Measurements from ENCODE around the gene PHACTR2. TPM values are rescaled to one million over a fixed set of nuclear protein-coding genes. Genes with fewer than 3 reads are reported as not detected.
A peak's percentile ranks its signal among the peaks of the same experiment; 100 is the strongest.
"Not testable (repeated sequence)": the region's sequence is repeated elsewhere in the genome, so short reads cannot be mapped to it uniquely, and the experiment has no call there.

The PHACTR2 gene
- total and polyA plus RNA-seq, 4 experiments from 2014 or later: 13.1 to 61.3 (median 45.4) TPM

- H3K4me3 ChIP-seq (ENCODE audit: low read length in 2 of 2); H3K9me3 Mint-ChIP-seq; H3K9me3 ChIP-seq (ENCODE audit: control insufficient read depth in 1 of 2, low read length in 2 of 2); DNase-seq; H3K4me3 Mint-ChIP-seq; H3K4me1 ChIP-seq (ENCODE audit: insufficient read depth, low read length); CTCF ChIA-PET (ENCODE audit: partially characterized antibody); H3K27ac Mint-ChIP-seq; H3K27me3 Mint-ChIP-seq; H3K27me3 ChIP-seq (ENCODE audit: insufficient read depth, low read length); H3K36me3 ChIP-seq (ENCODE audit: insufficient read depth, low read length); POLR2A ChIA-PET (ENCODE audit: partially characterized antibody); intact Hi-C loops (cut with micrococcal nuclease); H3K27ac ChIP-seq (ENCODE audit: low read depth, low read length): not testable (repeated sequence)
- Mint-ChIP-seq H3K4me1 (peaks cover 4 to 16% (median 6%) of the 10 kb centered on the region in 4 donors), H3K36me3 (peaks cover 20 to 26% of the 10 kb centered on the region in 2 donors)
Measured at GRCh38 chr6:143868808-143869207, 191.0 kb downstream of the PHACTR2 start.

GRCh38 chr6:143871202-143871730 is 193.5 kb downstream of the PHACTR2 start:
- H3K27ac ChIP-seq (ENCODE audit: low read depth, low read length); POLR2A ChIA-PET (ENCODE audit: partially characterized antibody); H3K4me1 ChIP-seq (ENCODE audit: insufficient read depth, low read length); DNase-seq; H3K27ac Mint-ChIP-seq; H3K4me3 ChIP-seq (ENCODE audit: low read length in 2 of 2); H3K27me3 ChIP-seq (ENCODE audit: insufficient read depth, low read length); intact Hi-C loops (cut with micrococcal nuclease); H3K9me3 ChIP-seq (ENCODE audit: control insufficient read depth in 1 of 2, low read length in 2 of 2); H3K4me3 Mint-ChIP-seq; H3K36me3 ChIP-seq (ENCODE audit: insufficient read depth, low read length); CTCF ChIA-PET (ENCODE audit: partially characterized antibody); H3K27me3 Mint-ChIP-seq: not testable (repeated sequence)
- peaks cover 2 to 16% (median 8%) of the 10 kb centered on the region in 8 donors for H3K9me3 Mint-ChIP-seq
- H3K4me1 Mint-ChIP-seq: peaks cover 4 to 16% (median 6%) of the 10 kb centered on the region in 4 donors
- H3K36me3 Mint-ChIP-seq: peaks cover 5 to 21% of the 10 kb centered on the region in 2 donors

- ChIA-PET CTCF (ENCODE audit: partially characterized antibody) (no interaction called here), POLR2A (ENCODE audit: partially characterized antibody) (no interaction called here)
- peak overlapping the region in 2 of 8 donors; percentile 15 to 60 for H3K4me3 Mint-ChIP-seq
- Histone ChIP-seq H3K36me3 (ENCODE audit: insufficient read depth, low read length) (no peaks in the 10 kb centered on the region), H3K9me3 (ENCODE audit: control insufficient read depth in 1 of 2, low read length in 2 of 2) (no peaks in the 10 kb centered on the region), H3K27ac (ENCODE audit: low read depth, low read length) (no peak overlapping the region), H3K4me1 (ENCODE audit: insufficient read depth, low read length) (peaks cover 4% of the 10 kb centered on the region), H3K27me3 (ENCODE audit: insufficient read depth, low read length) (no peaks in the 10 kb centered on the region), H3K4me3 (ENCODE audit: low read length in 2 of 2) (no peak overlapping the region)
- intact Hi-C loops (cut with micrococcal nuclease): no loop called here
- no peak for DNase-seq
- H3K4me1 Mint-ChIP-seq: peaks cover 4 to 16% (median 6%) of the 10 kb centered on the region in 4 donors
- H3K27me3 Mint-ChIP-seq: no peaks in the 10 kb centered on the region
- H3K9me3 Mint-ChIP-seq: peaks cover 2 to 18% (median 8%) of the 10 kb centered on the region in 8 donors
- peak overlapping the region in 3 of 7 donors; percentile 49 to 86 (median 73) for H3K27ac Mint-ChIP-seq
- peaks cover 2 to 20% of the 10 kb centered on the region in 2 donors for H3K36me3 Mint-ChIP-seq
Measured at GRCh38 chr6:143872201-143872600, 194.4 kb downstream of the PHACTR2 start.

GRCh38 chr6:143873600-143873999 is 195.8 kb downstream of the PHACTR2 start:
- H3K27ac Mint-ChIP-seq; CTCF ChIA-PET (ENCODE audit: partially characterized antibody); H3K4me3 Mint-ChIP-seq: not testable (repeated sequence)

GRCh38 chr6:143874503-143874902 is 196.7 kb downstream of the PHACTR2 start:
- POLR2A ChIA-PET (ENCODE audit: partially characterized antibody); H3K27ac Mint-ChIP-seq; CTCF ChIA-PET (ENCODE audit: partially characterized antibody): not testable (repeated sequence)

More at GRCh38 chr6:143873600-143873999, 195.8 kb downstream of the PHACTR2 start:
- H3K4me3 ChIP-seq (ENCODE audit: low read length in 2 of 2); H3K36me3 ChIP-seq (ENCODE audit: insufficient read depth, low read length); DNase-seq; H3K27me3 Mint-ChIP-seq; POLR2A ChIA-PET (ENCODE audit: partially characterized antibody); H3K9me3 ChIP-seq (ENCODE audit: control insufficient read depth in 1 of 2, low read length in 2 of 2); H3K4me1 ChIP-seq (ENCODE audit: insufficient read depth, low read length); H3K27ac ChIP-seq (ENCODE audit: low read depth, low read length); H3K27me3 ChIP-seq (ENCODE audit: insufficient read depth, low read length); intact Hi-C loops (cut with micrococcal nuclease): not testable (repeated sequence)
- Mint-ChIP-seq H3K4me1 (peaks cover 4 to 16% (median 6%) of the 10 kb centered on the region in 4 donors), H3K36me3 (peaks cover 5 to 13% of the 10 kb centered on the region in 2 donors), H3K9me3 (peaks cover 2 to 16% (median 7%) of the 10 kb centered on the region in 8 donors)

GRCh38 chr6:143877584-143878271 is 200.0 kb downstream of the PHACTR2 start:
- intact Hi-C loops (cut with micrococcal nuclease): no loop called here
- H3K27ac ChIP-seq (ENCODE audit: low read depth, low read length): no peak overlapping the region
- ChIA-PET CTCF (ENCODE audit: partially characterized antibody) (interaction anchor here (0.6 kb wide), 1 partner anchor 330 kb away, joined by 4 read pairs; no protein-coding TSS in a partner anchor), POLR2A (ENCODE audit: partially characterized antibody) (no interaction called here)
- H3K36me3 ChIP-seq (ENCODE audit: insufficient read depth, low read length): no peaks in the 10 kb centered on the region
- peaks cover 2 to 16% (median 7%) of the 10 kb centered on the region in 8 donors for H3K9me3 Mint-ChIP-seq
- H3K36me3 Mint-ChIP-seq: peaks cover 5 to 13% of the 10 kb centered on the region in 2 donors
- no peaks in the 10 kb centered on the region for H3K27me3 ChIP-seq (ENCODE audit: insufficient read depth, low read length)
- no peak overlapping the region for H3K4me3 Mint-ChIP-seq
- no peak overlapping the region for H3K4me3 ChIP-seq (ENCODE audit: low read length in 2 of 2)
- no peaks in the 10 kb centered on the region for H3K27me3 Mint-ChIP-seq
- no peak for DNase-seq
- H3K9me3 ChIP-seq (ENCODE audit: control insufficient read depth in 1 of 2, low read length in 2 of 2): no peaks in the 10 kb centered on the region
- no peak overlapping the region for H3K27ac Mint-ChIP-seq
- peaks cover 0 to 5% (median 2%) of the 10 kb centered on the region in 4 donors for H3K4me1 Mint-ChIP-seq
- H3K4me1 ChIP-seq (ENCODE audit: insufficient read depth, low read length): no peaks in the 10 kb centered on the region

More at GRCh38 chr6:143874503-143874902, 196.7 kb downstream of the PHACTR2 start:
- peaks cover 2 to 16% (median 7%) of the 10 kb centered on the region in 8 donors for H3K9me3 Mint-ChIP-seq
- H3K4me3 ChIP-seq (ENCODE audit: low read length in 2 of 2); H3K4me1 ChIP-seq (ENCODE audit: insufficient read depth, low read length); H3K9me3 ChIP-seq (ENCODE audit: control insufficient read depth in 1 of 2, low read length in 2 of 2); H3K27me3 ChIP-seq (ENCODE audit: insufficient read depth, low read length); intact Hi-C loops (cut with micrococcal nuclease); DNase-seq; H3K27ac ChIP-seq (ENCODE audit: low read depth, low read length); H3K4me3 Mint-ChIP-seq; H3K36me3 ChIP-seq (ENCODE audit: insufficient read depth, low read length); H3K27me3 Mint-ChIP-seq: not testable (repeated sequence)
- H3K4me1 Mint-ChIP-seq: peaks cover 4 to 16% (median 6%) of the 10 kb centered on the region in 4 donors
- peaks cover 5 to 13% of the 10 kb centered on the region in 2 donors for H3K36me3 Mint-ChIP-seq

GRCh38 chr6:143878272-143878760 is 200.6 kb downstream of the PHACTR2 start:
- peaks cover 5 to 13% of the 10 kb centered on the region in 2 donors for H3K36me3 Mint-ChIP-seq
- H3K4me3 Mint-ChIP-seq: no peak overlapping the region
- H3K4me3 ChIP-seq (ENCODE audit: low read length in 2 of 2): no peak overlapping the region
- H3K4me1 Mint-ChIP-seq: no peaks in the 10 kb centered on the region
- peaks cover 0 to 1% of the 10 kb centered on the region in 2 donors for H3K27me3 Mint-ChIP-seq
- no peaks in the 10 kb centered on the region for H3K9me3 ChIP-seq (ENCODE audit: control insufficient read depth in 1 of 2, low read length in 2 of 2)
- no peak for DNase-seq
- ChIA-PET CTCF (ENCODE audit: partially characterized antibody) (no interaction called here), POLR2A (ENCODE audit: partially characterized antibody) (no interaction called here)
- H3K27ac Mint-ChIP-seq: no peak overlapping the region
- peaks cover 2 to 16% (median 7%) of the 10 kb centered on the region in 8 donors for H3K9me3 Mint-ChIP-seq
- intact Hi-C loops (cut with micrococcal nuclease): no loop called here
- H3K36me3 ChIP-seq (ENCODE audit: insufficient read depth, low read length): no peaks in the 10 kb centered on the region
- H3K27me3 ChIP-seq (ENCODE audit: insufficient read depth, low read length): no peaks in the 10 kb centered on the region
- H3K27ac ChIP-seq (ENCODE audit: low read depth, low read length): no peak overlapping the region
- H3K4me1 ChIP-seq (ENCODE audit: insufficient read depth, low read length): no peaks in the 10 kb centered on the region

Measured in CD4-positive, alpha-beta memory T cell (primary cell).